Measurements from ENCODE around the gene ZHX3.

The ZHX3 gene

DNA sequence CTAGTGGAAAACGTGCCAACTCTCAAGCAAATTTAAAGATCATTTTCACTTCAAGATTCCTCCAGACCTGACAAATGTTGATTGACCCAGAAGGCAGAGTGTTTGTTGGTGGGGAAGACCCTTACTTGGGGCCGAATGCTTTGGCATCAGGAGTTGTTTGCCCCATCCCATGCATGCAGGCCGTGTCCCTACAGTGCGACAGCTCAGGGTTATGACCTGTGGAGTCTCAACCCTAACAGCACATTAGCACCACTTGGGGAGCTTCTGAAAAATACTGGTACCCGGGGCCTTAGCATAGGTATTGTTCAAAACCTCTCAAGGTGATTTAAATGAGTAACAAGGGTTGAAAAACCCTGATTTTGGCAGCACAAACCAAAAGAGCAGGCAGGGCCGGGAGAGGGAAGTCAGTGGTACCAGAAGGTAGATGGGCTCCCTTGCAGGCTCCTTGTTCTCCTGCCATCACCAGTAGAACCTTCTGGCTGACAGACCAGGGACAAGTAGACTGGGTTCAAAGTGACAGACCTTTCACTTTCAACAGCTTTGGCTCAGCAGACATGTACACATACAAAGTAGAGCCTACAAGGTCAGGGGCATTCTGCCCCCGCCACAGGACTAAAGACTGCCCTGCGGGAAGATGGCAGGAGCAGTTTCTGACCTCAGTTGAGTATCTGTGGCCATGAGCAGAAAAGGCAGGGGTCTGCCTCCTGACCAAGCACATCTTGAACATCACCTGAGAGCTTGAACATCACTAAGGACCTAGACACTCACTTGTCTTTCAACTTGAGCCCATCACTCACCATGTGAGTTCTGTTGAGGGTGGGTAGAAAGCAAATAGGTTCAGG lies 140.6 kb downstream of the ZHX3 start:
- Mint-ChIP-seq H3K36me3 (peaks cover 74% of the 10 kb centered on the region), H3K9me3 (no peaks in the 10 kb centered on the region), H3K27ac (peak overlapping the region; percentile 81), H3K4me3 (no peak overlapping the region), H3K4me1 (peaks cover 10% of the 10 kb centered on the region)
- DNase-seq (ENCODE audit: low spot score in 2 of 2), result peak in 1 of 2 donors; percentile 43
- ATAC-seq, result no peak

DNA sequence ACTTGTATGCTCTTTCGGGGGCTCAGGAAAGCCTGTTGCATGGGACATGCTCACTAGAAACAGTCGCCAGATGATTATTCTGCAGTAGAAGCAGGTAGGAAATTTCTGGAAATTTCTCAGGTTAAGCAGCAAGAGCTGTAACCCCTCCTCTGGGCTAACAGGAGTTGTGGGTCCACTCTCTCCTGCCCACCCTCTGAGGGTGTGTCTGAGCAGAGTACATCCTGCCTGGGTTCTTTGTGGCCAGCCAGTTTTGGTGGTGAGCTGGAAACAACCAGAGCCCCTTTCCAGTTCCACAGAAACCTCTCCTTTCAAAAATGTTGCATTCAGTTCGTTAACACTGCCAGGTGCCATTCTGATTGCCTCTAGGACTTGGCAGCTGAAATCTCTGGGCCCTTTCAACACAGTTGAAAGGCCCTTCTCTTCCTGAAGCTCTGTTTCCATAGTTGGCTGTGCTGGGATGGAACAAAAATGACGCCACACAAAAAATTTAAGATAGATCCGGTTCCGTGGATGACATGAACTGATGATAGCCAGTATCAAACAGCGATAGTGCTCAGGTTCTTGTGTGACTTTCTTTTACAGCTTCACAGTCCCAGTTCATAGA lies 141.7 kb downstream of the ZHX3 start:
- DNase-seq (ENCODE audit: low spot score in 2 of 2) (peak in 1 of 2 donors; percentile 36), ATAC-seq (no peak)
- Mint-ChIP-seq H3K9me3 (no peaks in the 10 kb centered on the region), H3K4me3 (no peak overlapping the region), H3K36me3 (peaks cover 74% of the 10 kb centered on the region), H3K4me1 (peaks cover 15% of the 10 kb centered on the region), H3K27ac (peak overlapping the region; percentile 81)

DNA sequence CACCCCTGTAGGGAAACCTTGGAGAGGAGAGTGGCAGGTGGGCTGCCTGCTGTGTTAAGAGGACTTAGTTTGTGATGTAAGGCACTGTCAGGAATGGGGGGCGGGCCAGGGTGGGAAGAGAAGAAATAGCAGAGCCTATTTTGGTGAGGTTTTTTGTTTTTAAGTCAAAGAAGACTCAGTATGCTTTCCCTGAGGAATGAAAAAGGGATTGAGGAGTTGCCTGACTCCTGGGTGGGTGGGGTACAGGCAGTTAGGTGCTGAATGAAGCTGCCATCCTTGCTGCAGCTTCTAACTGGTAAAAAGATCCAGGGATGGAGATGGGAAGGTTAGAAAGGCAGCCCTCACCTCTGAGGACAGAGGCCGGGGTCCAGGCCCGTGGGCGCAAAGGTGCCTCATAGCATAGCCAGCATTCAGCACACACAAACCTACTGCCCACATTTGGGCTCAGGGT lies 142.3 kb downstream of the ZHX3 start:
- Mint-ChIP-seq H3K4me1 (peaks cover 21% of the 10 kb centered on the region), H3K9me3 (no peaks in the 10 kb centered on the region), H3K27ac (peak overlapping the region; percentile 88), H3K36me3 (peaks cover 80% of the 10 kb centered on the region), H3K4me3 (no peak overlapping the region)
- DNase-seq (ENCODE audit: low spot score in 2 of 2), result no peak
- no peak for ATAC-seq

DNA sequence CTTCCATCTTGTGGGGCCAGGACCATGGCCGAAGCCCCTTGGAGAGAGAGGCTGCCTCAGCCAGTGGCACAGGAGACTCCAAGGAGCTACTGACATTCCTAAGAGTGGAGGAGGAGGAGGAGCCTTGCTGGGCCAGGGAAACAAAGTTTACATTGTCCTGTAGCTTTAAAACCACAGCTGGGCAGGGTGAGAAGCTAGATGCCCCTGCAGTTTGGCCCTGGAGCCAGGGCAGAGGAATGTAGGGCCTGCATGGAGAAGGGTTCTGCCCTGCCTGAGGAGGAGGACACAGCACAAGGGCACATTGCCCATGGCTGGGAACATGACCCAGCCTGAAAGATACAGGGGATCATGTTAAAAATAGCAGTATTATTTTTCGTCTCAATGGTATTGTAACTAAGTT lies 142.7 kb downstream of the ZHX3 start:
- Mint-ChIP-seq H3K9me3 (no peaks in the 10 kb centered on the region), H3K4me3 (no peak overlapping the region), H3K4me1 (peaks cover 24% of the 10 kb centered on the region), H3K27ac (peak overlapping the region; percentile 88), H3K36me3 (peaks cover 85% of the 10 kb centered on the region)
- ATAC-seq, result no peak
- peak in 1 of 2 donors; percentile 35 for DNase-seq (ENCODE audit: low spot score in 2 of 2)

DNA sequence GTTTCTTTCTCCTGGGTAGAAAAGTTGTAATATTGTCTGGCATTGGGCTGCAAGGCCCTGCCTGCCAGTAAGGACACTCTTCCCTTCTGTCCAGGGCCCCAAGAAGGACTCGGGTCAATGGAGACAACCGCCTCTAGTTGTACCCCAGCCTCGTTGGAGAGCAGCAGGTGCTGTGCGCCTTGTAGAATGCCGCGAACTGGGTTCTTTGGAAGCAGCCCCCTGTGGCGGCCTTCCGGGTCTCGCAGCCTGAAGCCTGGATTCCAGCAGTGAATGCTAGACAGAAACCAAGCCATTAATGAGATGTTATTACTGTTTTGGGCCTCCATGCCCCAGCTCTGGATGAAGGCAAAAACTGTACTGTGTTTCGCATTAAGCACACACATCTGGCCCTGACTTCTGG lies 143.2 kb downstream of the ZHX3 start:
- no peak overlapping the region for H3K4me3 Mint-ChIP-seq
- peaks cover 28% of the 10 kb centered on the region for H3K4me1 Mint-ChIP-seq
- peak overlapping the region; percentile 88 for H3K27ac Mint-ChIP-seq
- DNase-seq (ENCODE audit: low spot score in 2 of 2), result peak in 1 of 2 donors; percentile 42
- ATAC-seq, result no peak
- H3K36me3 Mint-ChIP-seq, result peaks cover 88% of the 10 kb centered on the region
- no peaks in the 10 kb centered on the region for H3K9me3 Mint-ChIP-seq

DNA sequence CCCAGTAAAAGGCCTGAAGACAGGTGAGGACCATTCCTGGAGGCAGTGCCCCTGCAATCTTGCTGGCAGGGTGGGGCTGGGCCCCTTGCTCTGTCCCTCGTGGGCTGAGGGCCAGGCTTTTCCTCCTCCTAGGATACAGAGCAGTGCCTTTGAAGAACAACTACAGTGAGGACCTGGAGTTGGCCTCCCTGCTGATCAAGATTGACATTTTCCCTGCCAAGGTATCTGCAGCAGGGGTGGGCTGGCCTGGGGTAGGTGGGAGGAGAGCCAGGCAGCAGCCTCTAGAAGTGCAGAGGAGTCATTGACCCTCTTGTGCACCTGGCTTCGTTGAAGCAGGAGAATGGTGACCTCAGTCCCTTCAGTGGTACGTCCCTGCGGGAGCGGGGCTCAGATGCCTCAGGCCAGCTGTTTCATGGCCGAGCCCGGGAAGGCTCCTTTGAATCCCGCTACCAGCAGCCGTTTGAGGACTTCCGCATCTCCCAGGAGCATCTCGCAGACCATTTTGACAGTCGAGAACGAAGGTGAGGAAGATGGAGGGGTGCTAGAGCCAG lies 143.7 kb downstream of the ZHX3 start:
- H3K4me3 Mint-ChIP-seq, result no peak overlapping the region
- peaks cover 89% of the 10 kb centered on the region for H3K36me3 Mint-ChIP-seq
- peaks cover 32% of the 10 kb centered on the region for H3K4me1 Mint-ChIP-seq
- no peaks in the 10 kb centered on the region for H3K9me3 Mint-ChIP-seq
- peak overlapping the region; percentile 88 for H3K27ac Mint-ChIP-seq
- ATAC-seq (no peak), DNase-seq (ENCODE audit: low spot score in 2 of 2) (no peak)

DNA sequence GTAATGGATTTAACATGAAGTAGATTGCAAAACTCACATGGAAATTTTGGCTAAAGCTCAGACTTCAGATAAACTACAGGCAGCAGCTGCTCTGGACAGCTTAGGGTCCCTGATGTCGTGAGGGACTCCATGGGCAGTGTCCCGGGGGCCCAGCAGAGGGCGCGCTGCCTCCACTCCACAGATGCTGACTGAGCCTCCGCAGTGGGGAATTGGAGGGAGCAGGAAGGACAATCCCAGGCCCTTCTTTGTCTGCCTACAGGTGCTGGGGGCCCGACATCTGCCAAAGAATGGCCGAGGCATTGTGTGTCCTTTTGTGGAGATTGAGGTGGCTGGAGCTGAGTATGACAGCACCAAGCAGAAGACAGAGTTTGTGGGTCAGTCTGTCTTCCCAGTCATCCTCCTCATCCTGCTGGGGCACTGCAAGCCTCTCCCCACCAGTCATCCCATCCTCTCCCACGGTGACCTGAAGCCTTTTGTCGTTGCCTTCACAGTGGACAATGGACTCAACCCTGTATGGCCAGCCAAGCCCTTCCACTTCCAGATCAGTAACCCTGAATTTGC lies 144.3 kb downstream of the ZHX3 start:
- ATAC-seq (peak; percentile 77), DNase-seq (ENCODE audit: low spot score in 2 of 2) (peak; percentile 50 to 71)
- H3K4me1 Mint-ChIP-seq, result peaks cover 35% of the 10 kb centered on the region
- peak overlapping the region; percentile 88 for H3K27ac Mint-ChIP-seq
- peaks cover 91% of the 10 kb centered on the region for H3K36me3 Mint-ChIP-seq
- no peak overlapping the region for H3K4me3 Mint-ChIP-seq
- H3K9me3 Mint-ChIP-seq, result no peaks in the 10 kb centered on the region

DNA sequence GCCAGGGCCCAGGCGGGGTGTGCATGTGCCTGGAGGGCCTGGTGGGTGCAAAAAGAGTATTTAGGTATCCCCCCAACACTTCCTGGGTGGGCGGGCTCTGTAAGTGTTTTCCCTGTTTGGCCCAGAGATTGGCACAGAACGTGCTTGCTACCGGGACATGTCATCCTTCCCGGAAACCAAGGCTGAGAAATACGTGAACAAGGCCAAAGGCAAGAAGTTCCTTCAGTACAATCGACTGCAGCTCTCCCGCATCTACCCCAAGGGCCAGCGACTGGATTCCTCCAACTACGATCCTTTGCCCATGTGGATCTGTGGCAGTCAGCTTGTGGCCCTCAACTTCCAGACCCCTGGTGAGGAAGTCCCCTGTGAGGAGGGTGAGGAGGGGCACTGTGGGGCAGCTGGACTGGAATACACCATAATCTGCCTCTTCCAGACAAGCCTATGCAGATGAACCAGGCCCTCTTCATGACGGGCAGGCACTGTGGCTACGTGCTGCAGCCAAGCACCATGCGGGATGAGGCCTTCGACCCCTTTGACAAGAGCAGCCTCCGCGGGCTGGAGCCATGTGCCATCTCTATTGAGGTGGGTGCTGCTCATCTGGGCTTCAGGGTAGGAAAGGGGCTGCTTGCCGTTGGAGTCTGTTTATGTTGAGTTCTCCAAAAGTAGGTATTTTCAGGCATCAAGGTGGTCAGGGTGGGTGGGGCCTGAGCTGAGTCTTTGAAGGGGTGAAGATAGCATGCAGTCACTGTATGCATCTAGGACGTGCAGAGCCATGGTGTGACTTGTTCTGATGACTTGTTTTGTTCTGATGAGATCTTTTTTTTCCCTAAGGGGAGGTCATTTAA lies 145.0 kb downstream of the ZHX3 start:
- peaks cover 42% of the 10 kb centered on the region for H3K4me1 Mint-ChIP-seq
- ATAC-seq, result peak; percentile 27

DNA sequence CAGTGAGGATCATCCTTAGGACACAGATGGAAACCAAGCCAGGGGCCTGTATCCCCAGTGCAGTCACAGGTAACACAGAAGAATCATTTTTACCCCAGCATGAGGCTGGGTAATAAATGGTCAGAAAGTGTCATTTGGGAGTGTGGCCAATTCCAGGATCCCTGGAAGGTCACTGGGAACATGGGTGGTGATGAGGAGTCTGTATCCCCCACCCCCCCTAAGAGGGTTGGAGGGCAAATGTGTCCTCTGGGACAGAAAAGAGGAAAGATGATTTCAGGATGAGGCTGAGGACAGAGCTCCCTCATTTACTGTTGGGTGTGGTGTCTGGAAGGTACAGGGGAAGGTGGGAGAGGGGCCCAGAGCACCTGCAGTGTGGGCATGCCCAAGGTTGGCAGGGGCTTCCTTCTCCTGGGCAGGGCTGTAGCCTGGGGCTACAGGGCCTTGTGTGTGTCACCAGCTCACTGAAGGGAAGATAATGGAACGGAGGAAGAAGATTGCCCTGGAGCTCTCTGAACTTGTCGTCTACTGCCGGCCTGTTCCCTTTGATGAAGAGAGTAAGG lies 145.7 kb downstream of the ZHX3 start:
- no peaks in the 10 kb centered on the region for H3K9me3 Mint-ChIP-seq
- no peak for ATAC-seq
- peaks cover 100% of the 10 kb centered on the region for H3K36me3 Mint-ChIP-seq
- peak overlapping the region; percentile 57 for H3K27ac Mint-ChIP-seq
- peaks cover 49% of the 10 kb centered on the region for H3K4me1 Mint-ChIP-seq
- H3K4me3 Mint-ChIP-seq, result no peak overlapping the region
- DNase-seq (ENCODE audit: low spot score in 2 of 2), result no peak

More for the DNA sequence above, 145.0 kb downstream of the ZHX3 start:
- DNase-seq (ENCODE audit: low spot score in 2 of 2), result no peak
- H3K9me3 Mint-ChIP-seq, result no peaks in the 10 kb centered on the region
- peaks cover 94% of the 10 kb centered on the region for H3K36me3 Mint-ChIP-seq
- H3K27ac Mint-ChIP-seq, result peak overlapping the region; percentile 88
- H3K4me3 Mint-ChIP-seq, result no peak overlapping the region

DNA sequence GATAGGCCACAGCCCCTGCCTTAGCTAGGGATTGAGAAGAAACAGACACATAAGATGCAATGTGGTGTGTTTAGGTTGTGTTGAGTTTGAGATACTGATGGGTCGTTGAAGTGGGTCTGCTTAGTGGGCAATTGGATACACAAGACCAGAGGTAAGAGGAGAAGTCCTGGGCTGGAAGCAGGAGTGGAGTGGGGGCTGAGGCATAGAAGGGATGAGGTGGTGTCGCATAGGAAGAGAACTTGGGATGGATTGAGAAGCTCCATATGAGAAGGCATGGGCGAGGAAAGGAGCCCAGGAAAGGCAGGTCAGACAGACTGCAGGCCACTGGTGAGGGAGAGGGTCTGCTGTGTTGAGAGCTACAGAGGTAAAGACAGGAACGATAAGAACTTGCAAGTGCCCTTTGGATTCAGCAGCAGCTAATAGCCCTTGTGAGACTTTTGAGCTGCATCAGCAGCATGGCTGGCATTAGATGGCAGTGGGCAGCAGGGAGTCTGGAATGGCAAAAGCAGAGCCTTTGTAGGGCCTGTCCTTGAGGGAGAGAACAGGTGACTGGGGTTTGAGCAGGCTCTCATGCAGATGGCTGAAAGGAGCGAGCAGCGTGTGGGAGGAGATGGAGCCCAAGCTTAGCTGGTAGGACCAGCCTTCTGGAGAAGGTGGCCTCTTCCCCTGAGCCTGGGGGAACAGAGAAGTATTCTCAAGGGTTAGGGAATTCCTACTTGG lies 147.0 kb downstream of the ZHX3 start:
- peak overlapping the region; percentile 57 for H3K27ac Mint-ChIP-seq
- no peak for ATAC-seq
- H3K9me3 Mint-ChIP-seq, result no peaks in the 10 kb centered on the region
- peaks cover 62% of the 10 kb centered on the region for H3K4me1 Mint-ChIP-seq
- H3K4me3 Mint-ChIP-seq, result no peak overlapping the region
- no peak for DNase-seq (ENCODE audit: low spot score in 2 of 2)
- peaks cover 100% of the 10 kb centered on the region for H3K36me3 Mint-ChIP-seq

DNA sequence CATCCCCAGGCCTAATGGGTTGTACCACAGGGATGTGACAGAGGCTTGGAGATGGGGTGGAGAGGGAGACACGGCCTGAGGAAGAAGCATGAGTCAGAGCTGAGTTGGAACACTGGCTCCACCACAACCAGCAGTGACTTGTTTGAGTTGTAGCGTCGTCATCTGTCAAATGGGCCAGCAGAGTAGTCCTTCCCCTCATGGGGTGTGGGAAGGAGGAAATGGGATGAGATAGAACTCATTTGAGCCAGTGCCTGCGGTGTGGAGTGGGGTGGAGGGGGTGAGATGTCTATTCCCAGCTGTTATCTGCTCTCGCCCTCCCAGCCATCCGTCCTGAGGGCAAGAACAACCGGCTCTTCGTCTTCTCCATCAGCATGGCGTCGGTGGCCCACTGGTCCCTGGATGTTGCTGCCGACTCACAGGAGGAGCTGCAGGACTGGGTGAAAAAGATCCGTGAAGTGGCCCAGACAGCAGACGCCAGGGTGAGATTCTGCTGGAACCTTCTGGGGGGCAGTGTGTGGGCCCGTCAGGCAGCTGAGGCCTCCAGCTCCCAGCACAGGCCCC lies 147.7 kb downstream of the ZHX3 start:
- H3K4me1 Mint-ChIP-seq, result peaks cover 66% of the 10 kb centered on the region
- ATAC-seq (no peak), DNase-seq (ENCODE audit: low spot score in 2 of 2) (no peak)
- peak overlapping the region; percentile 57 for H3K27ac Mint-ChIP-seq
- peaks cover 100% of the 10 kb centered on the region for H3K36me3 Mint-ChIP-seq
- H3K9me3 Mint-ChIP-seq, result no peaks in the 10 kb centered on the region
- no peak overlapping the region for H3K4me3 Mint-ChIP-seq

DNA sequence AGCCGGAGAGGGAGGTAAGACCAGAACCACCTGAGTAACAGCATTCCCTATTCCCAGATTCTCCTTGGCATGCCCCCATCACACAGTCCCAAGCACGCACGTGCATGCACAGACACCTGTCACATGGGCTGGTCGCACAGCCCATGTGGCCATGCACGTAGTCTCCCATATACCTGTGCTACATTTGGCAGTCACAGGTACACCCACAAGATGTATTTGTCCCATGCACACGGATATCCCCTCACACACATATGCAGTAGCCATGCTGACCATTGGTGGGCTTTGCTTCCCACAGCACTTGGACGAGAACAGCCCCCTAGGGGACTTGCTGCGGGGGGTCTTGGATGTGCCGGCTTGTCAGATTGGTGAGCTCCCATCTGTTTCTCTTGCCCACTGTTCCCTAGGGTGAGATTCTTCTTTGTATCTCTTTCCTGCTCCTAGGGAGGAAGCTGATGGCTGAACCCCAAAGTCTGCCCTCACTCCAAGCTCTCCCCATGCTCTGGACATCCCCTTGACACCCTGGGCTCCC lies 148.3 kb downstream of the ZHX3 start:
- H3K4me3 Mint-ChIP-seq, result no peak overlapping the region
- DNase-seq (ENCODE audit: low spot score in 2 of 2) (no peak), ATAC-seq (no peak)
- H3K36me3 Mint-ChIP-seq, result peaks cover 100% of the 10 kb centered on the region
- no peaks in the 10 kb centered on the region for H3K9me3 Mint-ChIP-seq
- H3K4me1 Mint-ChIP-seq, result peaks cover 66% of the 10 kb centered on the region
- H3K27ac Mint-ChIP-seq, result peak overlapping the region; percentile 57

DNA sequence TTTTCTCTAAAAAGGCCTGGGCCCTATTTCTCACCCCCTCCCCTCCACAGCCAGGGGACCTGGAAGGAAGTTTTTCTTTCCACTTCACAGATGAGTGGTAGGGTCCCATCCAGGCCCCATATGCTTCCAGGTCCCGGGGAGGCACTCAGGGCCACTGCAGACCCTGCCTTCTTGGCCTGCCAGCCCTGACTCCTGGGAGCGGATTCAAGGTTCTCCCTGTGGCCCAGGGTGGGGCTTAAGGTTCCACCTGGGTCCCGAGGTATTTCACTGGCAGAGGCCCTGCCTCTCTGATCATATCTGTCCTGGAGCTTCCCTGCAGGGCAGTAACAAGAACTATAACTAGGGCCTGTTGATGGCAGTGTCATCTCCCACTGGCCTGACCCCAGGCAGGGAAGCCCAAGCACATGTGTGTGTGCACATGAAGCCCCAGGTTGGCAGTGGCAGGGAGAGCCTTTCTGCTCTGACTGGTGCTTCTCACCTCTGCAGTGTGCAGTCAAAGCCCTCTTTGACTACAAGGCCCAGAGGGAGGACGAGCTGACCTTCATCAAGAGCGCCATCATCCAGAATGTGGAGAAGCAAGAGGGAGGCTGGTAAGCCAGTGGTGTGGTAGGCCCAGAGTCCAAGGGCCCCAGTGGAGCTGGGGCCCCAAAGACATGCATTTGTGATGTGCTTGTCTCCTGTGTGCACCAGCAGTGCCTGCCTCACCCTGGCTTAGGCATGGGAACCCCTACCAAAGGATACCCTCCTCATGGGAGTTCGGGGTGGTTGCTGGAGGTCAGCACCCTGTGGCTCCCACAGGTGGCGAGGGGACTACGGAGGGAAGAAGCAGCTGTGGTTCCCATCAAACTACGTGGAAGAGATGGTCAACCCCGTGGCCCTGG lies 149.0 kb downstream of the ZHX3 start:
- no peaks in the 10 kb centered on the region for H3K9me3 Mint-ChIP-seq
- ATAC-seq (no peak), DNase-seq (ENCODE audit: low spot score in 2 of 2) (no peak)
- peak overlapping the region; percentile 92 for H3K27ac Mint-ChIP-seq
- peaks cover 100% of the 10 kb centered on the region for H3K36me3 Mint-ChIP-seq
- peaks cover 73% of the 10 kb centered on the region for H3K4me1 Mint-ChIP-seq
- H3K4me3 Mint-ChIP-seq, result no peak overlapping the region
